HEK293 (cell line): ENCODE data around the gene CUL9.

ENCODE experiments used
- GLI4 ChIP-seq: fragments of 450-650 bp; formaldehyde crosslinking; IDR thresholded peaks from 2 replicates; pipeline ENCODE4 v1.5.1; 2016; ENCODE audit warnings: missing biosample characterization, missing genetic modification characterization
- KLF16 ChIP-seq: fragments of 450-650 bp; formaldehyde crosslinking; IDR thresholded peaks from 2 replicates; pipeline ENCODE4 v1.5.1; 2017; ENCODE audit warnings: missing biosample characterization, missing genetic modification characterization
- KLF9 ChIP-seq: fragments of 450-650 bp; formaldehyde crosslinking; IDR thresholded peaks from 2 replicates; pipeline ENCODE4 v1.5.1; 2016; ENCODE audit warnings: missing biosample characterization, missing genetic modification characterization, low read depth
- PRDM1 ChIP-seq: fragments of 450-650 bp; formaldehyde crosslinking; IDR thresholded peaks from 2 replicates; pipeline ENCODE4; 2016; ENCODE audit warnings: missing biosample characterization, missing genetic modification characterization
- PRDM4 ChIP-seq: fragments of 450-650 bp; formaldehyde crosslinking; IDR thresholded peaks from 2 replicates; pipeline ENCODE4 v1.5.1; 2017; ENCODE audit warnings: missing biosample characterization, missing genetic modification characterization
- REST ChIP-seq: fragments of 450-650 bp; formaldehyde crosslinking; IDR thresholded peaks from 2 replicates; pipeline ENCODE4 v1.5.1; 2016; ENCODE audit warnings: missing biosample characterization, missing genetic modification characterization
- ZBTB17 ChIP-seq: fragments of 450-650 bp; formaldehyde crosslinking; IDR thresholded peaks from 2 replicates; pipeline ENCODE4 v1.5.1; 2016; ENCODE audit warnings: missing biosample characterization, missing genetic modification characterization
- ZFHX2 ChIP-seq: fragments of 450-650 bp; formaldehyde crosslinking; conservative IDR thresholded peaks from 2 replicates; pipeline ENCODE4 v1.5.1; 2016; ENCODE audit warnings: missing biosample characterization, missing genetic modification characterization
- ZFP3 ChIP-seq: fragments of 450-650 bp; formaldehyde crosslinking; IDR thresholded peaks from 2 replicates; pipeline ENCODE4 v1.5.1; 2016; ENCODE audit warnings: low read depth, missing biosample characterization, missing genetic modification characterization
- ZNF169 ChIP-seq: fragments of 450-650 bp; formaldehyde crosslinking; IDR thresholded peaks from 2 replicates; pipeline ENCODE4 v1.5.1; 2016; ENCODE audit warnings: missing biosample characterization, missing genetic modification characterization
- ZNF24 ChIP-seq: fragments of 450-650 bp; formaldehyde crosslinking; IDR thresholded peaks from 2 replicates; pipeline ENCODE4 v1.5.1; 2016; ENCODE audit warnings: missing biosample characterization, missing genetic modification characterization
- ZNF248 ChIP-seq: fragments of 450-650 bp; formaldehyde crosslinking; IDR thresholded peaks from 2 replicates; pipeline ENCODE4 v1.5.1; 2017; ENCODE audit warnings: missing biosample characterization, missing genetic modification characterization
- ZNF280D ChIP-seq: fragments of 450-650 bp; formaldehyde crosslinking; IDR thresholded peaks from 2 replicates; pipeline ENCODE4 v1.5.1; 2016; ENCODE audit warnings: missing biosample characterization, missing genetic modification characterization
- ZNF350 ChIP-seq: fragments of 450-650 bp; formaldehyde crosslinking; IDR thresholded peaks from 2 replicates; pipeline ENCODE4 v1.5.0; 2017; ENCODE audit warnings: missing biosample characterization, mild to moderate bottlenecking, missing genetic modification characterization
- ZNF449 ChIP-seq: fragments of 450-650 bp; formaldehyde crosslinking; IDR thresholded peaks from 2 replicates; pipeline ENCODE4 v1.5.1; 2017; ENCODE audit warnings: missing biosample characterization, mild to moderate bottlenecking, missing genetic modification characterization, moderate library complexity
- ZNF48 ChIP-seq: fragments of 450-650 bp; formaldehyde crosslinking; IDR thresholded peaks from 2 replicates; pipeline ENCODE4 v1.5.1; 2016; ENCODE audit warnings: missing biosample characterization, missing genetic modification characterization
- ZNF621 ChIP-seq: fragments of 450-650 bp; formaldehyde crosslinking; IDR thresholded peaks from 2 replicates; pipeline ENCODE4 v1.5.1; 2017; ENCODE audit warnings: missing biosample characterization, missing genetic modification characterization
- ZNF658 ChIP-seq: fragments of 450-650 bp; formaldehyde crosslinking; IDR thresholded peaks from 2 replicates; pipeline ENCODE4; 2016; ENCODE audit warnings: missing biosample characterization, missing genetic modification characterization
- ZNF707 ChIP-seq: fragments of 450-650 bp; formaldehyde crosslinking; IDR thresholded peaks from 2 replicates; pipeline ENCODE4 v1.5.1; 2016; ENCODE audit warnings: missing biosample characterization, missing genetic modification characterization
- ZNF768 ChIP-seq: fragments of 450-650 bp; formaldehyde crosslinking; IDR thresholded peaks from 2 replicates; pipeline ENCODE4 v1.5.1; 2018; ENCODE audit warnings: missing biosample characterization, mild to moderate bottlenecking, missing genetic modification characterization
- ZNF791 ChIP-seq: fragments of 450-650 bp; formaldehyde crosslinking; IDR thresholded peaks from 2 replicates; pipeline ENCODE4 v1.5.1; 2016; ENCODE audit warnings: missing biosample characterization, missing genetic modification characterization
- ZNF792 ChIP-seq: fragments of 450-650 bp; formaldehyde crosslinking; IDR thresholded peaks from 2 replicates; pipeline ENCODE4 v1.5.1; 2016; ENCODE audit warnings: missing biosample characterization, missing genetic modification characterization
- ZNF830 ChIP-seq: fragments of 450-650 bp; IDR thresholded peaks from 2 replicates; pipeline ENCODE4 v1.5.0; 2018; ENCODE audit warnings: missing biosample characterization, missing genetic modification characterization, low read depth, mild to moderate bottlenecking, moderate library complexity
- ZNF843 ChIP-seq: fragments of 450-650 bp; formaldehyde crosslinking; IDR thresholded peaks from 2 replicates; pipeline ENCODE4 v1.5.1; 2016; ENCODE audit warnings: missing biosample characterization, missing genetic modification characterization
- ZSCAN18 ChIP-seq: fragments of 450-650 bp; formaldehyde crosslinking; IDR thresholded peaks from 2 replicates; pipeline ENCODE4 v1.5.1; 2016; ENCODE audit warnings: missing biosample characterization, missing genetic modification characterization
- TF ChIP-seq, protein P1 (sequence below): fragments of 450-650 bp; formaldehyde crosslinking; IDR thresholded peaks from 2 replicates; pipeline ENCODE4 v1.5.1; 2016; ENCODE audit warnings: missing biosample characterization, missing genetic modification characterization, borderline replicate concordance

The CUL9 gene

GRCh38 chr6:43247114-43247999, 65.4 kb downstream of the CUL9 start (continued):
- TF ChIP-seq ZNF830 (tag by site-specific recombination) (no peak), PRDM1 (tag by site-specific recombination) (no peak), ZNF449 (no peak), ZFHX2 (tag by site-specific recombination) (peak; percentile 99), ZNF48 (tag by site-specific recombination) (no peak), ZNF621 (tag by site-specific recombination) (no peak), ZNF768 (tag by site-specific recombination) (no peak), KLF9 (tag by site-specific recombination) (peak; percentile 88), ZNF791 (tag by site-specific recombination) (no peak), ZNF248 (tag by site-specific recombination) (no peak), ZNF843 (0 out of 2 replicates have a peak, but pooled peaks have one; percentile 11), GLI4 (tag by site-specific recombination) (0 out of 2 replicates have a peak, but pooled peaks have one; percentile 63), PRDM4 (0 out of 2 replicates have a peak, but pooled peaks have one; percentile 7), REST (no peak), ZSCAN18 (no peak), ZNF280D (tag by site-specific recombination) (no peak), ZFP3 (tag by site-specific recombination) (no peak), ZNF658 (tag by site-specific recombination) (no peak), ZBTB17 (tag by site-specific recombination) (peak; percentile 91), ZNF169 (tag by site-specific recombination) (0 out of 2 replicates have a peak, but pooled peaks have one; percentile 37), ZNF24 (tag by site-specific recombination) (peak; percentile 58), KLF16 (tag by site-specific recombination) (peak; percentile 42; the same call in 1 of the 2 replicates), ZNF707 (tag by site-specific recombination) (no peak), ZNF792 (tag by site-specific recombination) (no peak), ZNF350 (no peak)
- TF ChIP-seq, protein P1, sequence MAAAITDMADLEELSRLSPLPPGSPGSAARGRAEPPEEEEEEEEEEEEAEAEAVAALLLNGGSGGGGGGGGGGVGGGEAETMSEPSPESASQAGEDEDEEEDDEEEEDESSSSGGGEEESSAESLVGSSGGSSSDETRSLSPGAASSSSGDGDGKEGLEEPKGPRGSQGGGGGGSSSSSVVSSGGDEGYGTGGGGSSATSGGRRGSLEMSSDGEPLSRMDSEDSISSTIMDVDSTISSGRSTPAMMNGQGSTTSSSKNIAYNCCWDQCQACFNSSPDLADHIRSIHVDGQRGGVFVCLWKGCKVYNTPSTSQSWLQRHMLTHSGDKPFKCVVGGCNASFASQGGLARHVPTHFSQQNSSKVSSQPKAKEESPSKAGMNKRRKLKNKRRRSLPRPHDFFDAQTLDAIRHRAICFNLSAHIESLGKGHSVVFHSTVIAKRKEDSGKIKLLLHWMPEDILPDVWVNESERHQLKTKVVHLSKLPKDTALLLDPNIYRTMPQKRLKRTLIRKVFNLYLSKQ (tag by site-specific recombination) = no peak
